ENCODE measurements around the gene PRR35. TPM values are rescaled to one million over a fixed set of nuclear protein-coding genes. Genes with fewer than 3 reads are reported as not detected.

Gene PRR35
- total and polyA plus RNA-seq, 2 of the 4 experiments (the other 2 are of a cell fraction), result not detected

GRCh38 chr16:598823-599739 is 38.9 kb downstream of the PRR35 start:
- dilution Hi-C loops (cut with HindIII; ENCODE audit: low sequenced_read_pairs, unreplicated experiment), result no loop called here
- TF ChIP-seq MAZ (IDR thresholded peaks at IDR 0.05; ENCODE audit: borderline replicate concordance, low read depth, low read length) (no peak), CHD1 (IDR thresholded peaks at IDR 0.05; ENCODE audit: low read depth, low read length) (no peak), NFE2L2 (IDR thresholded peaks at IDR 0.05; ENCODE audit: low read depth, low read length) (no peak), CTCF (conservative IDR thresholded peaks at IDR 0.05; ENCODE audit: low read depth, low read length) (no peak), USF2 (IDR thresholded peaks at IDR 0.05; ENCODE audit: low read depth, low read length) (no peak), BHLHE40 (IDR thresholded peaks at IDR 0.05; ENCODE audit: low read depth, low read length) (no peak), RFX5 (IDR thresholded peaks at IDR 0.05; ENCODE audit: low read depth, low read length) (no peak), RAD21 (IDR thresholded peaks at IDR 0.05; ENCODE audit: low read length) (no peak), SMC3 (IDR thresholded peaks at IDR 0.05; ENCODE audit: low read depth, low read length) (no peak), ELK1 (IDR thresholded peaks at IDR 0.05; ENCODE audit: borderline replicate concordance, low read depth, low read length) (no peak), POLR2A (IDR thresholded peaks at IDR 0.05; ENCODE audit: low read depth, low read length) (no peak), MAFK (IDR thresholded peaks at IDR 0.05; ENCODE audit: low read depth, low read length) (no peak), RCOR1 (IDR thresholded peaks at IDR 0.05; ENCODE audit: insufficient replicate concordance, low read length) (no peak), CEBPB (IDR thresholded peaks at IDR 0.05; ENCODE audit: low read depth, low read length) (no peak), MXI1 (IDR thresholded peaks at IDR 0.05; ENCODE audit: borderline replicate concordance, low read depth, low read length) (no peak)

More at GRCh38 chr16:598823-599739, 38.9 kb downstream of the PRR35 start:
- no peak overlapping the region for H3K4me3 ChIP-seq (ENCODE audit: insufficient read depth, low read depth, low read length)
- H2AK9ac ChIP-seq (replicated peaks; ENCODE audit: low read depth, low read length, poor library complexity), result peak overlapping the region; percentile 42
- no peak overlapping the region for H3K18ac ChIP-seq (ENCODE audit: low read depth, low read length)
- no peak overlapping the region for H2BK20ac ChIP-seq (ENCODE audit: low read depth, low read length)
- no peak overlapping the region for H3K14ac ChIP-seq (replicated peaks; ENCODE audit: low read depth, low read length)
- H3K23ac ChIP-seq (ENCODE audit: low read depth, low read length), result no peak overlapping the region
- 93% methylated on average over 16 of the region's 43 CpGs; no CpG with 5 or more reads in 1 of the 2 experiments for WGBS, 2 experiments (ENCODE audit: extremely low coverage in 2 of 2, insufficient read length in 1 of 2)
- H3K27me3 ChIP-seq (ENCODE audit: control insufficient read depth, insufficient read depth, low read length), result no peaks in the 10 kb centered on the region
- no peak overlapping the region for H3K4ac ChIP-seq (ENCODE audit: low read depth, low read length)
- ATAC-seq (ENCODE audit: low read depth) (no peak), DNase-seq (no peak)
- in situ Hi-C loops (cut with MboI; ENCODE audit: low sequenced_read_pairs) (no loop called here), intact Hi-C loops (cut with micrococcal nuclease) (no loop called here)
- H3K56ac ChIP-seq (ENCODE audit: extremely low read depth, insufficient read depth, low read length), result no peak overlapping the region
- H2BK15ac ChIP-seq (ENCODE audit: low read depth, low read length), result no peak overlapping the region
- no peaks in the 10 kb centered on the region for H3K4me1 ChIP-seq (ENCODE audit: control insufficient read depth, insufficient read depth, low read length)
- H4K8ac ChIP-seq (ENCODE audit: low read depth in 2 of 2, low read length in 2 of 2), result no peak overlapping the region
- no peak overlapping the region for H3K27ac ChIP-seq (ENCODE audit: insufficient read depth, low read length)
- no peak overlapping the region for H2AK5ac ChIP-seq (ENCODE audit: low read depth, low read length)
- H3K4me2 ChIP-seq (ENCODE audit: low read depth, low read length), result no peak overlapping the region
- no peak overlapping the region for H2BK5ac ChIP-seq (ENCODE audit: low read depth, low read length, poor library complexity, severe bottlenecking)
- H3K9me1 ChIP-seq (ENCODE audit: insufficient read depth, low read length), result 0 out of 2 replicates have a peak, but pooled peaks cover 4% of the 10 kb centered on the region
- H3K9ac ChIP-seq (ENCODE audit: low read depth, low read length), result no peak overlapping the region
- no peak overlapping the region for H4K91ac ChIP-seq (ENCODE audit: insufficient read depth, low read depth, low read length)
- H4K20me1 ChIP-seq (ENCODE audit: insufficient read depth, low read length), result peaks cover 27% of the 10 kb centered on the region
- ChIA-PET POLR2A (ENCODE audit: unreplicated experiment) (no interaction called here), CTCF (no interaction called here)
- no peak overlapping the region for H4K5ac ChIP-seq (ENCODE audit: low read depth, low read length)
- peaks cover 20 to 76% of the 10 kb centered on the region in 2 experiments for H3K79me1 ChIP-seq (ENCODE audit: low read depth in 1 of 2, low read length in 2 of 2)
- peaks cover 6% of the 10 kb centered on the region; the same call in 1 of the 2 replicates for H3K36me3 ChIP-seq (ENCODE audit: control insufficient read depth, insufficient read depth, low read length)
- H2AFZ ChIP-seq (replicated peaks; ENCODE audit: low read length, poor library complexity), result no peak overlapping the region
- no peak overlapping the region for H2BK120ac ChIP-seq (ENCODE audit: low read depth, low read length)
- no peaks in the 10 kb centered on the region for H3K9me3 ChIP-seq (ENCODE audit: control insufficient read depth, insufficient read depth, low read length)
- no TSS peak for BruUV-seq (replicated peaks)
